HG03159 (cell line): ENCODE measurements around the gene ACTG1.

ENCODE experiments used
- ATAC-seq: cut with Tn5 transposase; IDR thresholded peaks from one replicate; pipeline ENCODE4 v1.9.1; 2021; ENCODE audit warnings: mild to moderate bottlenecking, moderate library complexity; ENCODE audit not compliant: unreplicated experiment

The ACTG1 gene

DNA sequence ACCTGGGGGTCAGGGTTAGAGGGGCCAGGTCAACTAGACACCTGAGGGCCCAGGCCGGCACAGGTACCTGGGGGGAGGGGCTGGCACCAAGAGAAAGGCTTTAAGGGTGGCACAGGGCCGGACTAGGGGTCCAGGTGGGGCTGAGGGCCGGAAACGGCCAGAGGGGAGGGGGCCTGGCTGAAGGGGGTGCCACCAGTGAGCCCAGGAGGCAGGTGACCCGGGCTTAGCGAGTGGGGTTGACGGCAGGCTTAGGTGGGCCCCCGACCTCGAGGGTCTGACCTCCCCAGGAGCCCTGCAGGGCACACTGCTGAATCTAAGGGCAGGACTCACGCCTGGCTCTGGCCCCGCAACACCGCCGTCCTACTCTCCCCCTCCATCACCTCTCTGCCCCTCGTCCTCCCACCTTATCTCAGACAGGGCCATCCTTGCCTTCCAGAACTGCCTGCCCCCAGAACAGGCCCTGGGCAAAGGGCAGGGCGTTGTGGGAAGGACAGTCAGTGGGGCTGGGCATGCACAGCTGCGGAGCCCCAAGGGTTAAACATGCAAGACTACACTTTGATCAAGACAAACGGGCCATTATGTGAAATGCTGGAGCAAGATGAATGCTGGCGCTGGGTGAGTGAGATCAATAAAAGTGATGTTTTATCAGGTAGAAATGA, 44.4 kb downstream of the ACTG1 start:
- no peak for ATAC-seq

DNA sequence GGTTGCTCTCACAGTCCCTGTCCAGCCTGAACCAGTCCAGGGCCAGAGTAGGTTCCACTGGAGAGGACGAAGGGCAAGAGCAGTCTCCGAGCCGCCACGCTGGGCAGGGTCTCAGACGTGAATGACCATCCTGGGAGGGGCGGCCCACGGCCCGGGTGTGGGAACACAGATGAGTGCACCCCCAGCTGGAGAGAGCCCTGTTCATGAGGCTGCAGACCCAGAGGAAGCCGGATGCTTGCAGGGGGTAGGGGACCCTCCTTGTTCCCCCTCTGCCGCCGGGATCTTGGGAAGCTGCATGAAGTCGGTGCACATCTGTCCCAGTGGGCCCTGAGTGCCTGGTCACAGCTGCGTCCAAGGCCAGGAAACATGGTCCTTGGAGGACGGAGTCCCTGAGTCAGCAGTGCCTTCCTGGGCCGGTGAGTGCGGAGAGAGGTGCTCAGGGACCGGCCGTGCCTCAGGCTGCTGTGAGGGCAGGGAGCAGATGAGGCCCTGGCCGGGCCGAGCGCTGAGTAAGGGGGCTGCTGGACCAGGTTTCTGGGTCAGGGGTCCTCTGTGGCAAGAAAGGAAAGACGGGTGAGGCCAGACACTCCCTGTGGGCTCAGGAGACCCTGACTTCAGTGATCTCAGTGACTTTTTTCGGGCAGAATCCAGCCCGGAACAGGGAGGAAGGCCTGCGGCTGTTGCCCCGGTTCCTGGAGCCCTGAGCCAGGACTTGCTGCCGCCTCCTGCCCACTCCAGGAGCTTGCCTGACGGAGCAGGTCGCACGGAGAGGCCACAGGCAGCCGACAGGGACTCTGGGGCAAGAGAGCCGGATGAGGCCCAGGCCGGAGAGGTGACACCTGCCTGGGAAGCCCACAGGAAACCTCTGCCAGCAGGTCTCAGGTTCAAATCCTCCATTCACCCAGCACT, 45.8 kb downstream of the ACTG1 start:
- ATAC-seq = no peak

DNA sequence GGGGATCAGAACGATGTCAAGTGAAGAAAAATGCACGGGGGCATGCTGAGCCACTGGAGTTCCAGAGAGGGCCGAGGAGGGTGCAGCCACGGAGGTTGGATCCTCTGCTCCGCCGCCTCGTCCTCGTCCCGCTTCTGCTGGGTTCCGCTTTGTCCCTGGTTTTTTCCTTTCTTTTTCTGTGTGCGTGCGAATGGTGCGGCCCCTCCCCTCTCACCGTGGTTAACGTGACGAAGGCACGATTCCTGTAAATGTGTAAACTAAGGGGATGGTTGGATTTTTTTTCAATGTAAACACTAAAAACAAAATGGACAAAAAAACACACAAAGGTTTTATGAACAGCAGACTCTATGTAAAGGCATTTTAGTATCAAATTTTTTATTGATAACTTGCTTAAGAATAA, 46.7 kb downstream of the ACTG1 start:
- no peak for ATAC-seq

DNA sequence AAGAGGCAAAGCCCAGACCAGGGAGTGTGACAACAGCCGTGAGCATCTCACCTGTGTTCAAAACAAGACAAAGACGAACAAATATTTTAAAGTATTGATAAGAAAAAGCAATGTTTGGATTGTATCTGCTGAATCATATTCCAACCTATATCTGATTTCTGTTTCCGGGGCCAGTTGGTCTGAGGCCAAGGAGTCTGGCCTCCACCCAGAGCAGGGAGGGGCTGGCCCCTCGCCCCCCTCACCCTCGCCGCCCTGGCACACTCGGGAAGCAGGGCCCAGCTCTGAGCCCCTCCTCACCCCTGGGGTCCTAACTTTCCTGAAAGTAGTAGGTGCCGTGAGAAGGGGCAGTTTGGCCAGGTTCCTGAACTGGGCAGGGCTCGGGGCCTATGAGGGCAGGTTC, 48.0 kb downstream of the ACTG1 start:
- no peak for ATAC-seq

DNA sequence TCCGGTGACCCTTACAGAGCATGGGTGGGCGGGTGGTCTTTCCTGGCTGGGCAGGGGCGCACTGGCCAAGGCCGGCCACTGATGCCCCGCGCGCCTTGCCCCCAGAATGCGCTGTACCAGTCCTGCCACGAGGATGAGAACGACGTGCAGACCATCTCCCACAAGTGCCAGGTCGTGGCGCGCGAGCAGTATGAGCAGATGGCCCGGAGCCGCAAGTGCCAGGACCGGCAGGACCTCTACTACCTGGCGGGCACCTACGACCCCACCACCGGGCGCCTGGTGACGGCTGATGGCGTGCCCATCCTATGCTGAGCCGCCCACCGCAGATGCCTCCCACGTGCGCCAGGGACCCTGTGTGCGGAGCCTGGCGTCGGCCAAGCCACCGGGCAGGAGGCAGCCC, 49.1 kb downstream of the ACTG1 start:
- no peak for ATAC-seq

DNA sequence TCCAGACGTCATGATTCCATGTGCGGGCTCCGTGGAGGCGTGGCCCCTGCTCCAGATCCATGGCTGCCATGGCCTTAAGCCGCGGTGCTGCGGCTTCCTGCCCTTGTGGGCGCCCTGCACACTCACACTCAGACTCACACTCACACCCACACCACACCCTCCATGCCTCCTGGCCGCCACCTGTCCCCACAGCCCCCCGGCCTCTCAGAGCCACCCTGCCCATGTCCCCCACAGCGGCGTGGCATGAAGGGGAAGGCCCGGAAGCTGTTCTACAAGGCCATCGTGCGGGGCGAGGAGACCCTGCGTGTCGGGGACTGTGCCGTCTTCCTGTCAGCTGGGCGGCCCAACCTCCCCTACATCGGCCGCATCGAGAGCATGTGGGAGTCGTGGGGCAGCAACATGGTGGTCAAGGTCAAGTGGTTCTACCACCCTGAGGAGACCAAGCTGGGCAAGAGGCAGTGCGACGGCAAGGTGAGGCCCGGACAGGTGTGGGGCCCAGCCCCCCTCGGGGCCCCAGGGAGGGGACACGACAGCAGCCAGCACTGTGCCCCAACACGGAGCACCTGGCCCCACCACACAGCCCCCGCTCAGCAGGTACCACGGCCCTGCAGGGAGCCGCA, 50.0 kb downstream of the ACTG1 start:
- ATAC-seq = no peak

DNA sequence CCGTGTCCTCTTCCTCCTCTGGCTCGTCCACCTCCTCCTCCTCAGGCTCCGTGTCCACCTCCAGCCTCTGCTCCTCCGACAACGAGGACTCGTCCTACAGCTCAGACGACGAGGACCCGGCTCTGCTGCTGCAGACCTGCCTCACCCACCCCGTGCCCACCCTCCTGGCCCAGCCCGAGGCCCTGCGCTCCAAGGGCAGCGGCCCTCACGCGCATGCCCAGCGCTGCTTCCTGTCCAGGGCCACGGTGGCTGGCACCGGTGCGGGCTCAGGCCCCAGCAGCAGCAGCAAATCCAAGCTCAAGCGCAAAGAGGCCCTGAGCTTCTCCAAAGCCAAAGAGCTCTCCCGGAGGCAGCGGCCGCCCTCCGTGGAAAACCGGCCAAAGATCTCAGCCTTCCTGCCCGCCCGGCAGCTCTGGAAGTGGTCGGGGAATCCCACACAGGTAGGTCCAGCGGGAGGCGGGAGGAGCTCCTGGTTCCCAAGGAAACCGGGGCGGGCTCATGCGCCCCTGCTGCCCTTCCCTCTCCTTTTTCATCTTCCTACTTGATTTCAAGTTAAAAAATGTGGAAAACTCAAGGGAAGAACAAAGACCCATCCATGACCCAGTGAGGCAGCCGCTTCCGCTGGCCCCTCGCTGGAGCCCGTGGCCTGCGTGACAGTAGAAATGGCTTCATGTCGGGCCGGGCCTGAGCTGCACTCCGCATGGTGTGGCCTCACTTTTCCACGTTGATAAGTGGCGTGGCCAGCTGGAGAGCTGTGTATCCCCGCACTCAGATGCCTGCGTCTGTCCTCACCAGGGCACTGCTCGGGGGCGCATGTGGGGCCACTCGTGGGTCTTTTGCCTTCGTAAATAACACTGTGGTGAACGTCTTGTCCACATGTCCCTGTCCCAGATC, 50.7 kb downstream of the ACTG1 start:
- ATAC-seq = no peak

DNA sequence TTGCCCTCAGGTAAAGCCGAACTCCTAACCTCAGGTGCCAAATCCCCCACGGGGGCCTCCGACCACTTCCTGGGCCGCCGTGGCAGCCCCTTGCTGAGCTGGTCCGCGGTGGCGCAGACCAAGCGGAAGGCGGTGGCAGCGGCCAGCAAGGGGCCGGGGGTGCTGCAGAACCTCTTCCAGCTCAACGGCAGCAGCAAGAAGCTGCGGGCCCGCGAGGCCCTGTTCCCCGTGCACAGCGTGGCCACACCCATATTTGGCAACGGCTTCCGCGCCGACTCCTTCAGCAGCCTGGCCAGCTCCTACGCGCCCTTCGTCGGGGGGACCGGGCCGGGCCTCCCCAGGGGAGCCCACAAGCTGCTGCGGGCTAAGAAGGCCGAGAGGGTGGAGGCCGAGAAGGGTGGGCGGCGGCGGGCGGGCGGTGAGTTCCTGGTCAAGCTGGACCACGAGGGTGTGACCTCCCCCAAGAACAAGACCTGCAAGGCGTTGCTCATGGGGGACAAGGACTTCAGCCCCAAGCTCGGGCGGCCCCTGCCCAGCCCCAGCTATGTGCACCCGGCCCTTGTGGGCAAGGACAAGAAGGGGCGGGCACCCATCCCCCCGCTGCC, 51.6 kb downstream of the ACTG1 start:
- ATAC-seq = no peak
